Body of pancreas (tissue), 4 donors: ENCODE measurements around the gene SLC1A2. TPM values are rescaled to one million over a fixed set of nuclear protein-coding genes. Genes with fewer than 3 reads are reported as not detected.
A peak's percentile ranks its signal among the peaks of the same experiment; 100 is the strongest.

ENCODE experiments used
- ATAC-seq: fragments of 150-250 bp; one replicate; pipeline ENCODE4 v1.9.1; 2016
- DNase-seq, 4 donors: peaks; one replicate each; pipeline ENCODE4 v3.0.0-alpha.2; 2019
- H3K27ac ChIP-seq, 4 donors: fragments of 200-600 bp; sonication (generic); 1 replicate in 3 of 4; 2 replicates in 1 of 4; pipeline versions ENCODE4 v1.5.1 to v1.6.1; 2016 to 2019; ENCODE audit warnings: mild to moderate bottlenecking in 1 of 4, mixed read lengths in 1 of 4, moderate library complexity in 1 of 4
- H3K27me3 ChIP-seq, 2 donors: fragments of 200-600 bp; sonication (generic); one replicate each; pipeline ENCODE4 v1.6.0; 2016; ENCODE audit warnings: mild to moderate bottlenecking in 1 of 2
- H3K36me3 ChIP-seq, 2 donors: fragments of 200-600 bp; sonication (generic); replicated peaks in 1 of 2; 2 replicates each; pipeline ENCODE4 v1.5.1; 2016; ENCODE audit warnings: low read depth in 2 of 2; ENCODE audit not compliant: insufficient read depth in 1 of 2
- H3K4me1 ChIP-seq: fragments of 200-600 bp; sonication (generic); one replicate; pipeline ENCODE4 v1.6.0; 2016
- H3K4me3 ChIP-seq, 2 donors: fragments of 200-600 bp; sonication (generic); 1 replicate in 1 of 2; 2 replicates in 1 of 2; pipeline ENCODE4 v1.5.1; 2016 to 2019
- H3K9me3 ChIP-seq, 3 donors: fragments of 200-600 bp; sonication (generic); 1 replicate in 2 of 3; 2 replicates in 1 of 3; pipeline ENCODE4 v1.5.1; 2016
- CTCF ChIP-seq, 7 experiments: fragments of 450-650 bp in 4 of 7; fragments of 200-600 bp in 3 of 7; sonication (generic) in 3 of 7; IDR thresholded peaks; one replicate each; pipeline ENCODE4 v1.5.1; 2016 to 2019; ENCODE audit warnings: antibody characterized with exemption in 7 of 7
- POLR2A ChIP-seq, 3 donors: fragments of 450-650 bp; IDR thresholded peaks; one replicate each; pipeline ENCODE4 v1.6.1; 2016; ENCODE audit warnings: antibody characterized with exemption in 3 of 3, mild to moderate bottlenecking in 2 of 3
- WGBS, 2 donors: methylation state at CpG; one replicate each; pipeline ENCODE4 v1.1.5; 2017; 5-methylcytosine and 5-hydroxymethylcytosine counted together
- intact Hi-C: fragments of 100-400 bp; cut with DNase I; formaldehyde crosslinking; loops from one replicate; pipeline ENCODE4 v1.15.1; 2023
- total RNA-seq, 2 donors: library from RNA; depleted of rRNA; stranded (reverse); fragments of >200 nt; gene quantifications; one replicate each; pipeline ENCODE4 v1.1.0, GENCODE V29; 2016

Gene SLC1A2
- total RNA-seq, 2 donors from 2014 or later, result 23.1 to 73.7 TPM

- no peak overlapping the region for H3K27ac ChIP-seq
- no peaks in the 10 kb centered on the region for H3K27me3 ChIP-seq
- no peaks in the 10 kb centered on the region for H3K36me3 ChIP-seq
- no peak for ATAC-seq
- H3K4me3 ChIP-seq, result no peak overlapping the region
- no peaks in the 10 kb centered on the region for H3K9me3 ChIP-seq
- intact Hi-C loops, result no loop called here
- H3K4me1 ChIP-seq, result peaks cover 47% of the 10 kb centered on the region
- DNase-seq, result no peak
- TF ChIP-seq POLR2A (IDR thresholded peaks at IDR 0.05) (no peak), CTCF (IDR thresholded peaks at IDR 0.05) (no peak)
- 89 to 97% methylated on average over 2 of the region's 2 CpGs for WGBS, 2 donors
Measured at GRCh38 chr11:35335226-35335625, 84.1 kb downstream of the SLC1A2 start.

- intact Hi-C loops, result no loop called here
- Histone ChIP-seq H3K4me3 (no peak overlapping the region), H3K9me3 (no peaks in the 10 kb centered on the region), H3K27ac (no peak overlapping the region), H3K27me3 (no peaks in the 10 kb centered on the region), H3K36me3 (no peaks in the 10 kb centered on the region), H3K4me1 (peaks cover 44% of the 10 kb centered on the region)
- TF ChIP-seq CTCF (IDR thresholded peaks at IDR 0.05) (no peak), POLR2A (IDR thresholded peaks at IDR 0.05) (no peak)
- ATAC-seq (no peak), DNase-seq (no peak)
- WGBS, 2 donors, result 83 to 91% methylated on average over 5 of the region's 5 CpGs
Measured at GRCh38 chr11:35334385-35335090, 84.8 kb downstream of the SLC1A2 start.

- no peaks in the 10 kb centered on the region for H3K27me3 ChIP-seq
- ATAC-seq (no peak), DNase-seq (no peak)
- TF ChIP-seq POLR2A (IDR thresholded peaks at IDR 0.05), result no peak
- TF ChIP-seq CTCF (IDR thresholded peaks at IDR 0.05), result no peak
- H3K9me3 ChIP-seq, result no peaks in the 10 kb centered on the region
- no peak overlapping the region for H3K4me3 ChIP-seq
- WGBS, 2 donors, result 76 to 92% methylated on average over 2 of the region's 2 CpGs
- no peaks in the 10 kb centered on the region for H3K36me3 ChIP-seq
- peaks cover 41% of the 10 kb centered on the region for H3K4me1 ChIP-seq
- intact Hi-C loops, result no loop called here
- H3K27ac ChIP-seq, result no peak overlapping the region
Measured at GRCh38 chr11:35332524-35332923, 86.8 kb downstream of the SLC1A2 start.

- H3K36me3 ChIP-seq, result no peaks in the 10 kb centered on the region
- peaks cover 46% of the 10 kb centered on the region for H3K4me1 ChIP-seq
- no peak for TF ChIP-seq CTCF (IDR thresholded peaks at IDR 0.05)
- TF ChIP-seq POLR2A (IDR thresholded peaks at IDR 0.05), result no peak
- intact Hi-C loops, result no loop called here
- peak overlapping the region in 1 of 4 donors; percentile 13 for H3K27ac ChIP-seq
- H3K4me3 ChIP-seq, result no peak overlapping the region
- H3K9me3 ChIP-seq, result no peaks in the 10 kb centered on the region
- no peaks in the 10 kb centered on the region for H3K27me3 ChIP-seq
- ATAC-seq (peak; percentile 19), DNase-seq (no peak)
- 69 to 73% methylated on average over 2 of the region's 2 CpGs for WGBS, 2 donors
Measured at GRCh38 chr11:35330931-35331330, 88.4 kb downstream of the SLC1A2 start.
